GM18951 (cell line): ENCODE results near the gene UGT1A9.
"Not testable (repeated sequence)": the region's sequence is repeated elsewhere in the genome, so short reads cannot be mapped to it uniquely, and the experiment has no call there.

Experiments used
- POLR2A ChIP-seq: IDR thresholded peaks from 4 replicates; pipeline ENCODE4 v1.6.1; 2011; ENCODE audit warnings: mild to moderate bottlenecking; ENCODE audit not compliant: insufficient read length, insufficient read depth; ENCODE audit errors: extremely low read depth
- in situ Hi-C: fragments of 300-500 bp; cut with MboI; formaldehyde crosslinking; loops from one replicate; pipeline ENCODE4 v1.12.0; 2022; ENCODE audit warnings: low sequenced_read_pairs, mixed read lengths, inconsistent platforms; ENCODE audit not compliant: unreplicated experiment

The UGT1A9 gene

DNA sequence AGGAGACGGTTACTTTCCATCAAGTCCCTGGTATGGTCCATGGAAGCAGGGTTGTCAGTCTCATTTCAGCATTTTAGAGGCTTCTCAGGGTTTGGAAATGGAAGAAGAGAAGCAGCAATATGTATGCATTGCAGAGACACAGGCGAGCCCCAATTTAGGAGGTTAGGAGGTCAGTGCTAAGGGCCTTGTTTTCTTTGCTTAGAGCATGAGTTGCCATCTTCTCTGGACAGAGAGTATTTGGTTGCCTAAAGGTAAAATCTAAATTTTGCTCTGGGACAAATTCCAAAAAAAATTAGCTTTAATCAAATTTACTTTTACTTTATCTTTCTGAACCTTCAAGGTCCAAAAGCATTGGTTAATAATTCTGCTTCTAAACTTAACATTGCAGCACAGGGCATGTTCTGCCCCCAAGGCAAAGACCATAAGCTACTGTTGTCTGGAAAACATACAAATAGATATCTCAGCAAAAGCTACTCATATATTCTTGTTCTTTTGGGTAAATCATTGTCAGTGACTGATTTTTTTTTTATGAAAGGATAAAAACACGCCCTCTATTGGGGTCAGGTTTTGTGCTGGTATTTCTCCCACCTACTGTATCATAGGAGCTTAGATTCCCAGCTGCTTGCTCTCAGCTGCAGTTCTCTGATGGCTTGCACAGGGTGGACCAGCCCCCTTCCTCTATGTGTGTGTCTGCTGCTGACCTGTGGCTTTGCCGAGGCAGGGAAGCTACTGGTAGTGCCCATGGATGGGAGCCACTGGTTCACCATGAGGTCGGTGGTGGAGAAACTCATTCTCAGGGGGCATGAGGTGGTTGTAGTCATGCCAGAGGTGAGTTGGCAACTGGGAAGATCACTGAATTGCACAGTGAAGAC is at the start of gene UGT1A9:
Gene UGT1A9 (plus strand): TSS at position 609 of the 872 bp plus-strand sequence. CDS start 37 bp downstream, at position 646.
- TF ChIP-seq POLR2A, result no peak

DNA sequence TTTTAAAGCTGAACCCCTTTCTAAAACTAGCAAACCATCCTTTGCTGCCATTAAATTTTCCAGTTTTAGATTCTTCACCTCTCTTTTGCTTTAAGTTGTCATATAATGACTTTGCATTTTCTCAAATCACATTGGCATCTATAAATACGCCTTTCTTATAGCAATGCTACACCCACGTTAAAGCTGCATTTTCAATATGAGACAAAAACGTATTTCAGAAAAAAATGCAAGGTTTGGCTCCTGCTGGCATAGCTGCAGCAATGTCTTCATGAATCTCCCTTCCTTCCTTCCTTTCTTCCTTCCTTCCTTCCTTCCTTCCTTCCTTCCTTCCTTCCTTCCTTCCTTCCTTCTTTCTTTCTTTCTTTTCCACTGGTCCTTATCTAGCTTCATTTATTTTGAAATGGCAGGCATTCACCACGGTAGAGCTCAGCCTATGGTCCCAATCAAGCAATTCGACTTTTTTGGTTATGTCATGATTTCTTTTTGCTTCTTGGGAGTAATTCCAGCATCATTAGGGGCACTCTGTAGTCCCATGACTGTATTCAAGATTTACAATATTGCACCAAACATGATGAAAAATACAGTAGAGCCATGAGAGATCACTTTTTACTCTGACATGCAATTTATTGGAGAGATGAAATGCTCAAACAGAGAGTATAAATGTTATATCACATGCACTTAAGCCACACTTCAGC is 44.2 kb upstream of the UGT1A9 start:
- in situ Hi-C loops, result no loop called here
- TF ChIP-seq POLR2A, result no peak

More for the DNA sequence above, at the start of gene UGT1A9:
- in situ Hi-C loops, result no loop called here

GRCh38 chr2:233636306-233636705 is 35.4 kb upstream of the UGT1A9 start, which contains the start of gene UGT1A10:
UGT1A10 (plus strand) TSS chr2:233636448; CDS start chr2:233636523, 75 bp downstream.
- in situ Hi-C loops, result not testable (repeated sequence)

- in situ Hi-C loops, result no loop called here
- no peak for TF ChIP-seq POLR2A
Measured at GRCh38 chr2:233638836-233639235, 32.9 kb upstream of the UGT1A9 start.

GRCh38 chr2:233639860-233640259 is 31.8 kb upstream of the UGT1A9 start:
- TF ChIP-seq POLR2A, result no peak
- in situ Hi-C loops, result no loop called here

GRCh38 chr2:233643128-233643527 is 28.6 kb upstream of the UGT1A9 start:
- in situ Hi-C loops, result no loop called here
- no peak for TF ChIP-seq POLR2A

DNA sequence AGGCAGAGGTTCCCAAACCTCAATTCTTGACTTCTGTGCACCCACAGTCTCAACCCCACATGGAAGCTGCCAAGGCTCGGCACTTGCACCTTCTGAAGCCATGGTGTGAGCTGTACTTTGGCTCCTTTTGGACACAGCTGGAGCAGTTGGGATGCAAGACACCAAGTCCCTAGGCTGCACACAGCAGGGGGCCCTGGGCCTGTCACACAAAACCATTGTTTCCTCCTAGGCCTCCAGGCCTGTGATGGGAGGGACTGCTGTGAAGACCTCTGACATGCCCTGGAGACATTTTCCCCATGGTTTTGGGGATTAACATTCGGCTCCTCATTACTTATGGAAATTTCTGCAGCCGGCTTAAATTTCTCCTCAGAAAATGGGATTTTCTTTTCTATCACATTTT is 25.7 kb upstream of the UGT1A9 start:
- in situ Hi-C loops, result not testable (repeated sequence)

DNA sequence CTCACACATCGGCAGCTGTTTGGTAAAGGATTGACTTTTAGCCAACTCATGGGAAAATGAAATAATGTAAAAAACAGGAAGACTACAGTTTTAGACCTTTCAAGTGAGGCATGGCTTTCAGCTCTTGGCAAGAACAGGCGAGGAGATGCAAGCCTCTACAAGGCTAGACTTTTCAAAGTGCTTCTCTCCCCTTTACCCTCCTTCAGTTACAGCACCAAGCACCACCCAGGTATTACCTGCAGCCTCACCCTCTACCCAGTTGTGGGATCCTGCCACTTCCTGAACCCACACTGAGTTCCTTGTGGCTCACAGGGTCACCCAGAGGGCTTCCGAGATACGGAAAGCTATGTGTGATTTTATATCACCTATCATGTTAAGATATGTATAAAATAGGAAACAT is 20.7 kb upstream of the UGT1A9 start:
- in situ Hi-C loops, result no loop called here
- TF ChIP-seq POLR2A, result no peak

DNA sequence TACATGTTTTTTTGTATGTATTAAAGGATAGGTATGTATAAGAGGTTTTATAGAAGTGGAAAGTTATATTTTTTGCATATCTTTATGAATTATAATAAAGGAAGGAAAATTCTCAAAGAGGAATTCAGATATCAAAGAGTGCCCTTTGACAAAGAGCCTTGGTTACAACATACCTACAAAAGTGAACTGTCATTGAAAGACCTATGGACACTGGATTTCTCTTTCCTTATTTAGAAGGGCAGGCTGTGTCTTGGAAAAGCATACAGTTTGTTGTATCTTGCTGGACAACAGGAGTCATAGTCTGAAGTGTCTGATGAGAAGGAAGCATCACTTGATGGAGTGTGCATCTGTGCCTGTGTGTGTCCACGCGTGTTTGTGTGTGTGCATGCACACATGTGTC is 20.3 kb upstream of the UGT1A9 start:
- in situ Hi-C loops, result no loop called here
- TF ChIP-seq POLR2A, result no peak

DNA sequence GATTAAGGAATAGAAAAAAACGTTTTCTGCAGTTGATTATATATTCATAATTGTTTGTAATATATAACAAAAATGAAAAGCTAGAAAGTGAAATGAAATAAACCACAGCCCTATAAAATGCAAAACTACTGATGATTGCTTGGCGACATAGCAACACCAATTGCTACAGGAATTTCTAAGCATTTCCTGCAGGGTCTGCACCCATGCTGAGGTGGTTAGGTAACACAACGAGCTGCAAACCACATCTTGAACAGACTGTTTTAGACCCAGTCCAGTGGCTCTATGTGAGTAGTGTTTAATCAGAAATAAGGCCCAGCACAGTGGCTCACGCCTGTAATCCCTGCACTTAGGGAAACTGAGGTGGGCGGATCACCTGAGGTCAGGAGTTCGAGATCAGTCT is 17.2 kb upstream of the UGT1A9 start:
- in situ Hi-C loops, result no loop called here
- TF ChIP-seq POLR2A, result no peak

DNA sequence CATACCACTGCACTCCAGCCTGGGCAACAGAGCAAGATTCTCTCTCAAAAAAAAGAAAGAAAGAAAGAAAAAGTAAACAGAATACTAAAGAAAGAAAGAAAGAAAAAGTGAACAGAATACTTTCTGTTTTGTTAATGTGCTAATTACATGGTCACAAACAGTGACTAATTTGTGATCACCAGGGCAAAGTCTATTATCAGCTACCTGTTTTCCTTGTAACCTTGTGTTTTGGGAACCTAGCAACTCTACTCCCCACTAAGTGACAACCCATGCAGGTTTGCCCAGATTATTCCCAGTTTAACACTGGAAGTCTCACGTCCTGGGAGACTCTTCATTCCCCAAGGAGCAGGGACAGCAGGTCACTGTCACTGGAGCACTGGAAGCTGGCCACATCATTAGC is 16.7 kb upstream of the UGT1A9 start:
- no peak for TF ChIP-seq POLR2A
- in situ Hi-C loops, result no loop called here

DNA sequence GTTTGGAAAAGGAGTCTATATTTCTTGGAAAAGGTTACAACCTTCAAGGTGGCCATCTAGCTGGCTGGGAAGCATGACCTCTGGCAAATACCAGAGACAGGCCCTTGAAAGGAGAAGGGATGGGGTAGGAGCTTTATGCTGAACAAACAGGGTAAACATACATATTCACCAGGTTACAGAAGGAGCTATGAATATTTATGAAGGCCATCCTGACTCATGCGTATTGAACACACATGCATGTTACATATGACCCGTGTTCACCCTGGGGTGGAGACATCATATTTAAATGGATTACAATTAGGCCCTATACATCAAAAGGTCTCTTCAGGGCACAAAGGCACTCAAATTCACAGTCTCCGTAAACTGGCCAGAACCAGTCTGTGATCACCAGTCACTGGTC is 15.8 kb upstream of the UGT1A9 start:
- in situ Hi-C loops, result not testable (repeated sequence)

- in situ Hi-C loops, result no loop called here
- no peak for TF ChIP-seq POLR2A
Measured at GRCh38 chr2:233656443-233656842, 15.3 kb upstream of the UGT1A9 start.

DNA sequence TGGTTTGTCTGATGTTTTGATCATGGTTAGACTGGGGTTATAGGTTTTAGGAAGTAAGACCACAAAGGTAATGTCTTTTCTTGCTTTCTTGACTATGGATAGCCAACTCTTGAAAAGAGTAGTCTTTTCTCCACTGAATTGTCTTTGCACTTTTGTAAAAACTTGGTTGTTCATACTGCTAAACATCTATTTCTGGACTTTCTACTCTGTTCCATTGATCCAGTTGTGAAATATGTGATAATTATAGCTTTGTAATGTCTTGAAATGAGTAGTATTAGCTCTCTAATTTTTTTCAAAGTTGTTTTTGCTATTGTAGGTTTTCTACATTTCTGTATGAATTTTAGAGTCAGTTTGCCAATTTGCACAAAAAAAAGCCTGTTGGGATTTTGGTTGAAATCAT is 13.1 kb upstream of the UGT1A9 start:
- in situ Hi-C loops, result no loop called here

More for the DNA sequence above, 13.1 kb upstream of the UGT1A9 start:
- TF ChIP-seq POLR2A, result no peak
